HG03575 (cell line): ENCODE results near the gene RPS6KL1.
"Not testable (repeated sequence)": the region's sequence is repeated elsewhere in the genome, so short reads cannot be mapped to it uniquely, and the experiment has no call there.

ENCODE experiments used
- ATAC-seq: cut with Tn5 transposase; IDR thresholded peaks from one replicate; pipeline ENCODE4 v1.9.1; 2021; ENCODE audit not compliant: unreplicated experiment, insufficient number of reproducible peaks, low FRiP score; ENCODE audit errors: extremely low read depth

Gene RPS6KL1

GRCh38 chr14:74938531-74939495 lies 15.8 kb upstream of the RPS6KL1 start:
- no peak for ATAC-seq

- no peak for ATAC-seq
Observed at GRCh38 chr14:74937171-74937570, 14.1 kb upstream of the RPS6KL1 start.

- no peak for ATAC-seq
Observed at GRCh38 chr14:74936731-74937130, 13.7 kb upstream of the RPS6KL1 start.

GRCh38 chr14:74936151-74936550 lies 13.1 kb upstream of the RPS6KL1 start:
- ATAC-seq: no peak

GRCh38 chr14:74935360-74935680 lies 12.3 kb upstream of the RPS6KL1 start:
- ATAC-seq: no peak

- ATAC-seq: no peak
Observed at GRCh38 chr14:74934476-74935359, 11.7 kb upstream of the RPS6KL1 start.

GRCh38 chr14:74934041-74934440 lies 11.0 kb upstream of the RPS6KL1 start:
- ATAC-seq: no peak

GRCh38 chr14:74932936-74933335 lies 9.9 kb upstream of the RPS6KL1 start:
- ATAC-seq: not testable (repeated sequence)

GRCh38 chr14:74932401-74932901 lies 9.4 kb upstream of the RPS6KL1 start:
- no peak for ATAC-seq

GRCh38 chr14:74931744-74932143 lies 8.7 kb upstream of the RPS6KL1 start:
- not testable (repeated sequence) for ATAC-seq

- no peak for ATAC-seq
Observed at GRCh38 chr14:74929242-74929641, 6.2 kb upstream of the RPS6KL1 start.

- no peak for ATAC-seq
Observed at GRCh38 chr14:74927225-74927624, 4.2 kb upstream of the RPS6KL1 start.

- no peak for ATAC-seq
Observed at GRCh38 chr14:74924061-74924460, 1.0 kb upstream of the RPS6KL1 start.

GRCh38 chr14:74921987-74922751 lies 891 bp downstream of the RPS6KL1 start:
- ATAC-seq: no peak

- ATAC-seq: no peak
Observed at GRCh38 chr14:74921053-74921620, 1.9 kb downstream of the RPS6KL1 start.

GRCh38 chr14:74920281-74920680 lies 2.8 kb downstream of the RPS6KL1 start:
- no peak for ATAC-seq

- no peak for ATAC-seq
Observed at GRCh38 chr14:74919421-74920165, 3.5 kb downstream of the RPS6KL1 start.

- no peak for ATAC-seq
Observed at GRCh38 chr14:74918380-74918779, 4.7 kb downstream of the RPS6KL1 start.
